CD4-positive, alpha-beta T cell treated with Interleukin-15 for 4 hours (primary cell): ENCODE data around the gene CCNJL.
"Not testable (repeated sequence)": the region's sequence is repeated elsewhere in the genome, so short reads cannot be mapped to it uniquely, and the experiment has no call there.

Experiments used
- DNase-seq: peaks from one replicate; pipeline ENCODE4 v3.0.0-alpha.2; 2020; ENCODE audit warnings: low spot score

Gene CCNJL, protein sequence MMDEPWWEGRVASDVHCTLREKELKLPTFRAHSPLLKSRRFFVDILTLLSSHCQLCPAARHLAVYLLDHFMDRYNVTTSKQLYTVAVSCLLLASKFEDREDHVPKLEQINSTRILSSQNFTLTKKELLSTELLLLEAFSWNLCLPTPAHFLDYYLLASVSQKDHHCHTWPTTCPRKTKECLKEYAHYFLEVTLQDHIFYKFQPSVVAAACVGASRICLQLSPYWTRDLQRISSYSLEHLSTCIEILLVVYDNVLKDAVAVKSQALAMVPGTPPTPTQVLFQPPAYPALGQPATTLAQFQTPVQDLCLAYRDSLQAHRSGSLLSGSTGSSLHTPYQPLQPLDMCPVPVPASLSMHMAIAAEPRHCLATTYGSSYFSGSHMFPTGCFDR

DNA sequence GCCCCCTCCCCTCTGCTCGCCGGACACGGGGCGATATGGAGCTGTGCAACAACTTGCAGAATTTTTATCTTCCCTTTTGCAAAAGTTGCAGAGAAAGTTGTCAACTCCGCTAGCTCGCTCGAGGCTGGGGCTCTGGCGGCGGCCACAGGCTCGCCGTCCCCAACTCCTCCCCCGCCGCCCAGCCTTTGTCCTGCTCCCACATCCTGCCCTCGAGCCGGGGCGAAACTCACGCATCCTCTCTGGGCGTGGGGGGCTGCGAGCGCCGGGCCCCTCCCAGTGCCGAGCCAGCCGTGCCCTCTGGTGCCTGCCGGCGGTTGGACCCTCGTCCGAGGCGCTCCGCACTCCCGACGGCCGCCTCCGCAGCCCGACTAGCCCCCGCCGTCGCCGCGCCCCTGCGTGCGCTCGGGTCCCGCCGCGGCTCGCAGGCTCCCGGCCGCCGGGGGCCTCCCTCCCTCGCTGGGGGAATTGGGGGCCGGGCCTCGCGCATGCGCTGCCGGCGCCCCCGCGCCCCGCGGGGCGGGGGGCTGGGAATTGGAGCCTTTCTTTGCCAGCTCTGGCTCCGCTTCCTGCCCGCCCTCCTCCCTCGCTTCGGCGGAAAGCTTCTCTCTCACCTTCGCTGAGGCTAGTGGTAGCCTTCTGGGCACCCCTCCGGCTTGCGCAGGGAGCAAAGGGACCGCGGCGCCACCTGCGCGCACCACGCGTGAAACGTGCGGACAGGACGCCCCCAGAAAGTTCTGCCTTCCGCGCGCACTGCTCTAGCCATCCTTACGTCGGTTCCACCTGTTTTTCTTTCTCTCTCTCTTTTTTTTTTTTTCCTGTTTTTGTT is at the start of gene CCNJL:
TSS of gene CCNJL (minus strand) at position 431 of the 826 bp plus-strand sequence. CDS start 641 bp downstream, outside the sequence.
- DNase-seq: no peak

DNA sequence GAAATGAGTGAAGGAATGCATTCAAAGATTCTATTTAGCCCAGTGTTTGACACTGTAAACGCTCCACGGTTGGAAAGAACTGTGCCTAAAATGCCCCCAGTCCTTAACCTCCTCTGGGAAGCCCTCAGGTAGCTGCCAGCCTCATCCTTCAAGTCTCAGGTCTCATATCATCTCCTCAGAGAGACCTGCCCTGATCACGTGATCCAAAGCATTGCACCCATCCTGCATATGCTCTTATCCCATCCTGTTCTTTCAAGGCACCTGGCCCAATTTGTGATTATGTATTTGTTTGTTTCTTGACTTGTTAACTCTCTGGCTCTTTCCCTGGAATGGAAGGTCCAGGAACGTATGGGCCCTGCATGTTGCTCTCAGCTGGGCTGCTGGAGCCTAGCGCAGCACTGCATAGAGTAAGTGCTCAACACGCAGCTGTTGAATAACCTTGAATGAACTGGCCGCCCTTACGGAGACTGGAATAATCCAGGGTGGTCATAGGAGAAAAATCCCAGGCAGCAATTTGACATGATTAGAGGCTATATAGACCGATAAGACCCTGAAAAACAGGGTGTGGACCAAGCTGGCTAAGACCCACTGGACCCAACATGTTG is 49.4 kb upstream of the CCNJL start:
- no peak for DNase-seq

DNA sequence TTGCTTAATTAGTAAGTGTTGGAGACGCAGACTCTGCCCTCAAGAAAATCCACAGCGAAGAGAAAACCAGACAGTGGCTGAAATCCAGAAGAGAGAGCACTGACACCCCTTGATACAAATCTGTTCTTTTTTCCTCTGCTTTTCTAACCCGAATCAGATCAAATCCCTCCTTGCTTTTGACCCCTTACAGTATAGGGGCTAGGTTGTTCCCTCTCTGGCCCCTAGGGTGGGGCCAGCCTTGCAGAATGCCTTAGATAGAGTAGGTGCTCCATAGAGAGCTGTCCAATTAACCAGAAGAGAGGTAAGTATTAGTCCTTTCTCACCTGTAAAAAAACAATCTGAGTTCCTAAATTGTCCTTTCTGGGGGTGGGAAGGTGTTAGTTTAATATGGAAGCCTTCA is 47.9 kb upstream of the CCNJL start:
- no peak for DNase-seq

DNA sequence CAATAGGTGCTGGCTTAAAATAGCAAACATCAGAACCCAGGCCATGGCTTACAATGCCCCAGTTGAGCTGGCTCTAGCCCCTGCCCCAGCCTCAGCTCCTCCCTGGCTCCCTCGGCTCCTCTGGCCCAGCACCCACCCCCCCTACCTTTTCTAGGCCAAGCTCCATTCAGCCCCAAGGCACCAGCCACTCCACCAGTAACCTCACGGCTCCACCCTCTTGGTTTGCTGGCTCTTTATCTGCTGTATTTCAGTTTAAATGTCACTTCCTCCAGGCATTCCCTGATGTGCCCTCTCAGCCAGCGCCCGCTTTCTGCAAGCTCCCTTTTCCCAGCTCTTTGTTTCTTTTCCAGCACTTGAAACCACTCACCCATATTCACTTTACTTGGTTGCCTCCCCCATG is 47.5 kb upstream of the CCNJL start:
- DNase-seq: no peak

DNA sequence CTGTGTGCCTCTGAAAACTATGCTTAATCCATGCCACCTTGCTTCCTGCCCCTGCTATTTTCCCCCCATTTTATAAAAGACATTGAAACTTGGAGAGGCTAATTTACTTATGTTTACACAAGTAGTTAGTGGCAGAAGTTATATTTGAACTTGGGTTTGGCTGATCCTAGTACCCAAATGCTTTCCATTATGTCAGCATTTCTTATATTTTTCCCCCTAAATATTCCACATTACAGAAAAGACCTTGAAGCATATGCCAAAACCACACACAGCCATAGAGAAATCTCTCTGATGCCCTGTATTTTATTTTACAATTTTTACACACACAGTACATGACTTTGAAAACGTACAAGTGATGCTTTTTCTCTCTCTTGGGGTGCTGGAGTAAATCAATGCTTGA is 46.9 kb upstream of the CCNJL start:
- DNase-seq: no peak

DNA sequence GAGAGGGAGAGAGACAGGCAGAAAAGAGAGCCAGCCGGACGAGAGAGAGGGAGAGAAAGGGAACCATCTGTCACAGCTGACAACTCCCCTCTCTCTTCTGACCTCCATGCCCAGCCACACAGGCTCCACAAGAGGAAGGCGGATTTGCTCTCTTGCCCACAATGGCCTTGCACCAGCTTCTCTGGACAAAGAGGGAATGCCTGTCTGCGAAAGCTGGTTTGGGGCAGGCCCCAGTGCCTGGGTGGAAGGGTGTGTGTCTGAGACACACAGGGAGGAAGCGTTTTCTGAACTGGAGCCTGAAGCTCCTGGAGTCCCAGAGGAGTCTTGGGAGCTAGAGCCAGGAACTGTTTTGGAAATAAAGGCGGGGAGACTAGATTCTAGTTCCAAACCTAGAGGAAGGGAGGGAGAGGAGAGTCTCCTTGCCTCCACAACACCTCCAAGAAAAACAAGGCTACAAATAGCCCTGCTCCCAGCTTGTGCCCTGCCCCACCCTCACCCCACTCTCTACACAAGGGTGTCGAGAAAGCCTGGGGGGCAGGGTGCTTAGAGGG is 45.6 kb upstream of the CCNJL start:
- no peak for DNase-seq

DNA sequence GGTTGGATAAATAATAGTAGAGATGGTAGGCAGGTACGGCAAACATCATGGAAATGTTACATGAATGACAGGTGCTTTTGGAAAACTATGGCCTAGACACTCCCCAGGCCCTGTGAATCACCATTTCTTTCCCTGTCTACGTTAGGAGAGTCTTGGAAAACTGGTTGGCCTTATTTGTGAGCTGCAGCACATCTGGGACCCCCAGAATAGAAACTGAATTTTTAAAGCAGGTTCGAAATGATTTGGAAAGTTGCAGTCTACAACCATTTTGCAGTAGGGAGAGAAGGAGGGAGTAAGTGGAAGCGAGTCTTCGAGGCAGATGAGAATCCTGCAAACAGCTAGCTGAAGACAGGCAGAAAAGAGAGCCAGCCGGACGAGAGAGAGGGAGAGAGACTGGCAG is 45.0 kb upstream of the CCNJL start:
- DNase-seq: no peak

DNA sequence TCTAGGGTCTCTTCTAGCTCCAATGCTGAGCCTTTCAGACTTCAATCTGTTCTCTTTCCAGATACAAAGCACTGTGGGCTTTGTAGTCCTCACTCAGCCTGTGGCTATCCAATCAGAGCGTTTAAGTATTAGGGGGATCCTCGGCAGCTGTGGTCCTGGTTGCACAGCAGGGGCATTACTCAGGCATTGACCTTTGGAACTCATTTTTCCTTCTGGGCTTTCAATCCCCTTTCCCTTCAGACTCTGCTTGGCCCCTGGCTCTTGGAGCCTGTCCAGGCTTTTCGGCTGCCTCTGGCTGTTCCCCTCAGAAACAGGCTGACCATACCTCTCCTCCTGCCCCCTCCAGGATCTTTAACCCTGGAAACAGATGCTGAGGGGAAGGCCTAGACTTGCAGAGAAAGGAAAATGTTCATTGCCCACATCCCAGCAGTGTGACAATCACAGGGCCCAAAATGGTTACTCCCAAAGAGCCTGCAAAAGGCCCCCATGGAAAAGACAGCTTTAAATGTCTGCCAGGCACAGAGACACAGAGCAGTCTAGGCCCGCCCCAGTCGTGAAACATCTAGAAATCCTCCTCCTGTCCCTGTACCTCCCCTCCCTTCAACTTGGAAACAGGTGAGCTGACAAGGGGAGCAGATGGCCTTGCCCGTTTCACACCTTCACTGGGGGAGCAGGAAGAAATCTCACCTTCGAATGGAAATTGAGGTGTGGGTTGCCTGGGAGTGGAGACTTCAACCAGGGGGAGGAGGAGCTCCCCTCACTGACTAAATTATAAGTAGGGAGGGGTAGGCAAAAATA is 44.4 kb upstream of the CCNJL start:
- DNase-seq: no peak

DNA sequence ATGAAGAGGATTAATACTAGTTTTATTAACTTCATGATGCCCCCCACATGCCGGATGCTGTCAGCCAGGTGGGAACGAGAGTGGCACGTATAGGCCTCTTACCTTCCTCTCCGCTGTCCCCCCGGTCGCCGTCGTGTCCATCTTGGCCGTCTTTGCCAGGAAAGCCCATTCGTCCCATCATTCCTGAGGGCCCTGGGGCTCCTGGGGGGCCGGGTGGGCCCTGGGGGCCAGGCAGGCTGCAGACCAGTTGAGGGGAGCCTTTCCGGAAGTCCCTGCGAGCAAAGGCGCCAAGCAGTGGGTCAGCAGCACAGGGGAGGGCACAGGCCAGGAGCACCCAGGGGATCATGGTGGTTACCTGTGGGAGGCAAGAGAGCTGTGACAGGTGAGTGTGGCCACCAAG is 42.3 kb upstream of the CCNJL start:
- DNase-seq: no peak

DNA sequence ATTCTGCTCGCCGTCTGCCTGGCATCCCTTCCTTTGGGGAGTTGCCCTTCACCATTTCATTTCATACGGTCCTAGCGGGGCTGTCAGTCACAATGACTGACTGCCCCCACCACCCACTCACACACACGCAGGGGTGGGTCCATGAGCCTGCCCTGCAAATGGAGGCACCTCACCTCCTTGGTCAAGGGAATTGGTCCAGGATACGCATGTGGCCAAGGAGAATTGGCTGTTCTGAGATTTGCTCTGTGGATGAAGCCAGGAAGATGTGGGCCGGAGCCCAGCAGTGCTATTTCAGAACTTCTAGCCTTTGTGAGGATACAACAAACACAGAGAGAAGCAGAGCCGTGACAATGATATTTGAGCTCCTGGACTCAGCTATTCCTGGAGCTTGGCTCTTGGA is 41.0 kb upstream of the CCNJL start:
- no peak for DNase-seq

DNA sequence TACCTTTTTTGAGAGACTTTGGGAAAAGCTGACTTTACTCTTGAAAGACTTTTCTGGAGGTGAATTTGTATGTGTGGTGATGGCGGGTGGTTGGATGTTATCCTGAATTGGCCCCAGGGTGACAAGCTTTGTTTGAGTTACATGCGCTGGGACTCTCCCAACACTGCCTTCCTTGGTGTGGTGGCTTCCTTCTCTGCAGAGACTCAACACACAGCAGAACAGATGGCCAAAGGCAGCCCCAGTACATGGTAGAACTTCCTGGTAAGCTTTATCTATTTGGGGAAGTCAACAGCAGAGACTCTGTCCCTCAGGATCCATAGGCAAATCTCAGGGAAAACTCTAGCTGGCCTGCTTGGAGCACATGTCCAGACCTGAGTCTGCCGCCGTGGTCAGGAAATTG is 39.9 kb upstream of the CCNJL start:
- no peak for DNase-seq

DNA sequence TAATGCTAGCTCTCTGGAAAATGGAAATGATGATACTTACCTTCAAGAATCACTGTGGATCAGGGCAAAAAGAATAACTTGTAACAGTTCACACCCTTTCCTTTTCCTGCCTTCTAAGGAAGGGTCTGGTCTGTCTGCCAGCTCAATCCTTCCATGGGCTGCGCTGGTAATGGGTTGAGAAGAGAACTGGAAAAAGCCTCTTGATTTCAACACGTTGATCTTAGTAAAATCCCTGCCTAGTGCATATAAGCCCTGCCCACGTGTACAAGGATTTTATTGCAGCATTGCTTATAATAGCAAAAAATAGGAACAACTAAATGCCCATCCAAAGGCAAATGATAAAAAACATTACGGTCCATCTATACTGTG is 37.6 kb upstream of the CCNJL start:
- DNase-seq: no peak

DNA sequence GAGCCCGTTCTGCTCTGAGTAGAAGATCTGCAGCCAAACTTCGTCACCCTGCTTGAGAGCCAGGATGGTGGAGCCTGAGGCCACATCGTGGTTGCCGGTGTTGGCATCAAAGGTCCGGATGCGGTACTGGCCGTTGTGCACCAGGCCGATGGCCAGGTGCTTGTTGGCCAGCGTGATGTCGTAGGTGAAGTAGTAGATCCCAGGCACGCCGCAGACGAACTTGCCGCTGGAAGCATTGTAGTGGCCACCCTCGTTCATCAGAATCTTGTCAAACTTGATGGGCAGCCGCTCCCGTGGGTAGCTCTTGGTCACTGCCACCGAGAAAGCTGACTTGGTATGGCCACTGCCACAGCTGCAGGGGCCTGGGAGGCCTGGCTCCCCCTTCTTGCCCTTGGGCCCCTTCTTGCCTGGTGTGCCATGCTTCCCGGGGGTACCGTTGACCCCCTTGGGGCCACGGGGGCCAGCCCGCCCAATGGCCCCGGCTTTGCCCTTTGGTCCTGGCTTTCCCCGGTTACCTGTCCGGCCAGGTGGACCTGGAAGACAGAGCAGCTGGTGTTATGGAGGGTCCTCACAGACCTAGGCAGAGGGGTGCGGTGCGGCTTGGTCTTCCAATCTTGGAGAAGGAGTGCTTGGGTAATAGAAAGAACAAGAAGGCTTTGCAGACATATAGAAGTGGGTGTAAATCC is 37.0 kb upstream of the CCNJL start:
- DNase-seq: no peak

DNA sequence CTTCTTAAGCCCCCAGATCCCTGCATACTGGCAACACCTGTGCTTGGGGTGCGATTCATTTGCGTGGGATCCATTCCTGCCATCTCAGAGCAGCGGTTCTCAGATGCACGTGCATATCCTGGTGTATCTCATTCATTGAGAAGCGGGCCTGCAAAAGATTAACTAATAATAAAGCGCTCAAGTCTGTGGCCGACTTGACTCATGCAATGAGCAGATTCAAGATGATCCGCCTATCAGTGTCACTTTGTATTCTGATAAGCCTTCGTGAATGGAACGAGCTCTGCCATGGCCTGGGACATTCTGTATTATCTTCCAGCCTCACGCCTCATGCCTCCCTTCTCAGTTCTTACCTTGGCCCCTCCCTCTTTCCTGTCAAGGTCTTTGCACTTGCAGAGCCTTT is 35.7 kb upstream of the CCNJL start:
- no peak for DNase-seq

DNA sequence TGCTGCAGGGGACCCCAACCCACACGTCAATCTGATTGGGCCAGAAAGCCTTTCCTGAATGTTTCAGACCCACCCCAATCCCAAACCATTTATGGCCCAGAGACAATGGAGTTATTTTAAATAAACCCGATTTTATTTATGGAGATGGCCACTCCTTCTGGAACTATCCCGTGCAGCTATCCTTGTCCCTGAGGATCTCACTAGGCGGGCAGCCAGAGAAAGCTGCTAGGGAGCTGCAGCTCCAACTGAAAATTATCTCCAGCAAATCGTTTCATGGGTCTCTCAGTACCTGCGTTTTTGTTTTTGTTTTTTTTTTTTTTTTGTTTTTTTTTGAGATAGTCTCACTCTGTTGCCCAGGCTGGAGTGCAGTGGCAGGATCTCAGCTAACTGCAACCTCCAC is 35.1 kb upstream of the CCNJL start:
- no peak for DNase-seq

DNA sequence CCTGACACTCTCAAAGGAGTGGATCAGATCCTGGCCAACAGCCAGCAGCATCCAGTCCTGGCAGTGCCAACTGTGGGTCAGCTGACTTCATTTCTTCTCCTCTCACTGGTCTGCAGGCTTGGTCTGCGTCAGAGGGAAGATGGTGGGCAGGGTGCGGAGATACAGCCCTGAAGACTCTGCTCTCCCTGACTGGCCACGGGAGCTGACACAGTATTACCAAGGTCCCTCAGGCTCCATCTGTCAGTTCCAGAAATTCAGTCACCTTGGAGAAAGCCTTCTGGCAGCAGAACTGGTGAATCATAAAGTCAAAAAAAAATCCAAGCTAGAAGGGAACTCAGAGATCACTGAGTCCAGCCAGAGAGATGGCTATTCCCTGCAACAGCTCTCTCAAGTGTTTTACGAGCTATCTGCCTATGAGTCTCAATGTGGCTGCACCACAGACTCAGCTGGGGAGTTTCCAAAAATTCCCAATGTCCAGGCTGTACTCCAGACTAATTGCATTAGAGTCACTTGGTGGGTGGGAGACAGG is 30.1 kb upstream of the CCNJL start:
- no peak for DNase-seq

DNA sequence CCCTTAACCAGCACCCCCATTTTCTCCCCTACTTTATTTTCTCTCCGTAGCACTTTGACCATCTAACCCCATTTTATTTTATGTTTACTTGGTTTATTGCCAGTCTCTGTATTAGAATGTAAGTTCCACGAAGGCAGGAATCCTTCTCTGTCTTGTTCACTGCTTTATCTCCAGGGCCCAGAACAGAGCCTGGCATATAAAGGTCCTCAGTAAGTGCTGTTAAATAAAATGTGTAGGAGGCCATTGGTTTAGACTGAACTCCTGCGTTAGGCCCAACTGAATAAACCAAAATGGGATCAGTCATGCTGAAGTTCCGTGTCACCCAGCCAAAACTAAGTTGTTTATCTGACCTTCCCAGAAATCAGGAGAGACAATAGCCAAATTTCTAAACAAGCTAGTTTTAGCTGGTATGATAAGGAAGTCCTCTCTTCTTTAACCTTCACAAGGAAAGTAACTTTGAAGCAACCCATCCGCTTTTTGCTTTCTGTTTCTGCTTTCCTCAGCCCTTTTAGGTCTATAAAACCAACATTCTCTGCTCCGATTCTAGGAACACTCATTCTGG is 29.0 kb upstream of the CCNJL start:
- DNase-seq: no peak

DNA sequence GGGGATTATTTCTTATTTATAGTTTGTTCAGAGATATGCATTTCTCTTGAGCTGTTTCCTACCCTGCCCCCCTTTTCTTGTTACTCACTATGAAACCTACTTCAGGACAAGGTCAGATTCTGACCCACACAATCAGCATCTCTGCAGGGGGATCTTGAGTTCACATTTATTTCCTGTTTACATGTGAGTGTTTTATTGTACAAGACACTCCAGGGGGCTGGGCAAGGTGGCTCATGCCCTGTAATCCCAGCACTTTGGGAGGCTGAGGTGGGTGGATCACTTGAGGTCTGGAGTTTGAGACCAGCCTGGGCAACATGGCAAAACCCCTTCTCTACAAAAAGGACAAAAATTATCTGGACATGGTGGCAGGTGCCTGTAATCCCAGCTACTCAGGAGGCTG is 28.1 kb upstream of the CCNJL start:
- not testable (repeated sequence) for DNase-seq

DNA sequence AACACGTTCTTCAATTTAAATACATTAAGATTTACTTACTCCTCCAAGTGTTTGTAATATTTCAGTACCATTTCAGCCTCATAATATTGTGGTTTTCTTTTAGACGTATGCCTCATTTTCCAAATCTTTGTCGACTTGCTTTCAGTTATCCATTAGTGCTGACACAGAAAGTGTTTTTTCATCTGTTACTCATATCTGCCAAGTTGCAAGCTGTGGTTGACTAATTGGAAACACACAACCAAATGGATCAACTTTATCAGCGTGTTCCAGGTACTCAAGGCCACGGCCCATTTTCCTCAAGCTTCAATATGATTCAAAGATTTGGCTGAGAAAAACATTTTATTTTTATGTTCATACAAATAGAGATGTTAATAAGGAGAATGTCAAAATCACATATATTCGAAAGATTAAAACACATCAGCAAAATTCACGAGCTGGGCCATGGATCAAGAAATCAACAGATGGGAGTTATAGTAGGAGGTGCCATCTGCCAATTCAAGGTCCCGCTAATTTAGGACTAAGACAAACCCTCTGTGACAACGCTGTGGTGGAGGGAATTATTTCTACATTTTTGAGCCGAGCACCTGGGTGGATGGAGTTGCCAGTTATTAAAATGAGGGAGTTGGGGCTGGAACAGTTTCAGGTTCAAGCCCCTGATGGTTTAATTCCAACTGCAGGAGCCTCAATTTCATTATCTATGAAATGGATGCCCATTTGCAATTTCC is 27.2 kb upstream of the CCNJL start:
- no peak for DNase-seq

DNA sequence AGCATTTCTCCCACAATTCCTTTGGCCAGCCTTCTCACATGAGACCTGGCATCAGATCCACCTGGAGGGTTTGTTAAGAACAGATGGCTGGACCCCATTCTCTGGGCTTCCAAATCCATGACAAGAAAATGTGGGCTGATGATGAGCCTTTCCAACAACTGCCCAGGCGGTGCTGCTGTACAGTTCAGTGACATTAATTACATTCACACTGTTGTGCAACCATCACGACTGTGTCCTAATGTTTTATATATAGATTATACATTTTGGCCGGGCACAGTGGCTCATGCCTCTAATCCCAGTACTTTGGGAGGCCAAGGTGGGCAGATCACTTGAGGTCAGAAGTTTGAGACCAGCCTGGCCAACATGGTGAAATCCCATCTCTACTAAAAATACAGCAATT is 22.4 kb upstream of the CCNJL start:
- DNase-seq: not testable (repeated sequence)
